Cardiac muscle cell (in vitro differentiated cells and primary cell): ENCODE measurements around the gene SYT15B. TPM values are rescaled to one million over a fixed set of nuclear protein-coding genes. Genes with fewer than 3 reads are reported as not detected.
"Not testable (repeated sequence)": the region's sequence is repeated elsewhere in the genome, so short reads cannot be mapped to it uniquely, and the experiment has no call there.

Experiments used
- DNase-seq, 2 donors: peaks; one replicate each; pipeline versions ENCODE4 v3.0.0 to v3.0.0-alpha.2; 2010 to 2017; ENCODE audit warnings: low read depth in 1 of 2, low spot score in 1 of 2
- H3K27ac ChIP-seq: fragments of 200-600 bp; sonication (generic); 2 replicates; pipeline ENCODE4 v1.5.1; 2016
- H3K27me3 ChIP-seq: fragments of 200-600 bp; sonication (generic); 2 replicates; pipeline ENCODE4 v1.6.0; 2016; ENCODE audit warnings: control low read depth
- H3K36me3 ChIP-seq: fragments of 200-600 bp; sonication (generic); 2 replicates; pipeline ENCODE4 v1.5.1; 2016; ENCODE audit warnings: control low read depth
- H3K4me1 ChIP-seq: fragments of 200-600 bp; sonication (generic); 2 replicates; pipeline ENCODE4 v1.8.1; 2017; ENCODE audit warnings: low read depth, mild to moderate bottlenecking, mixed run types
- H3K4me3 ChIP-seq: fragments of 200-600 bp; sonication (generic); 2 replicates; pipeline ENCODE4 v1.5.1; 2016; ENCODE audit warnings: mild to moderate bottlenecking
- H3K9me3 ChIP-seq: fragments of 200-600 bp; sonication (generic); 2 replicates; pipeline ENCODE4 v1.5.1; 2017; ENCODE audit warnings: low read depth, mild to moderate bottlenecking, control low read depth
- polyA plus RNA-seq: library from polyadenylated mRNA; unstranded; fragments of >200 nt; fragmentation: Nextera tagmentation; extraction: Ambion mirVana; gene quantifications from 2 replicates; pipeline ENCODE4 v1.2.1, GENCODE V29; 2016
- total RNA-seq: library from RNA; depleted of rRNA; stranded (reverse); fragments of >200 nt; gene quantifications from 2 replicates; pipeline ENCODE4 v1.2.3, GENCODE V29; 2016
- TF ChIP-seq, protein P1 (sequence below): IDR thresholded peaks from 2 replicates; pipeline ENCODE4 v1.5.1; 2012; ENCODE audit warnings: low read depth, mild to moderate bottlenecking, low read length

The SYT15B gene
- total RNA-seq (0.04 TPM in 1 of 2 replicates, not detected in the other), polyA plus RNA-seq (0.06 TPM in 1 of 2 replicates, not detected in the other)

GRCh38 chr10:47763554-47764175 is at the start of gene SYT15B:
Gene SYT15B, minus strand, starts transcription at chr10:47763592. Its CDS starts 952 bp downstream, at chr10:47762640.
- not testable (repeated sequence) for H3K4me1 ChIP-seq, H3K36me3 ChIP-seq, H3K9me3 ChIP-seq, H3K27ac ChIP-seq, DNase-seq
- peaks cover 14% of the 10 kb centered on the region for H3K27me3 ChIP-seq
- H3K4me3 ChIP-seq = peak within 1 kb of the TSS; percentile 10

GRCh38 chr10:47779590-47779989 is 16.2 kb upstream of the SYT15B start:
- not testable (repeated sequence) for H3K27ac ChIP-seq, DNase-seq

DNA sequence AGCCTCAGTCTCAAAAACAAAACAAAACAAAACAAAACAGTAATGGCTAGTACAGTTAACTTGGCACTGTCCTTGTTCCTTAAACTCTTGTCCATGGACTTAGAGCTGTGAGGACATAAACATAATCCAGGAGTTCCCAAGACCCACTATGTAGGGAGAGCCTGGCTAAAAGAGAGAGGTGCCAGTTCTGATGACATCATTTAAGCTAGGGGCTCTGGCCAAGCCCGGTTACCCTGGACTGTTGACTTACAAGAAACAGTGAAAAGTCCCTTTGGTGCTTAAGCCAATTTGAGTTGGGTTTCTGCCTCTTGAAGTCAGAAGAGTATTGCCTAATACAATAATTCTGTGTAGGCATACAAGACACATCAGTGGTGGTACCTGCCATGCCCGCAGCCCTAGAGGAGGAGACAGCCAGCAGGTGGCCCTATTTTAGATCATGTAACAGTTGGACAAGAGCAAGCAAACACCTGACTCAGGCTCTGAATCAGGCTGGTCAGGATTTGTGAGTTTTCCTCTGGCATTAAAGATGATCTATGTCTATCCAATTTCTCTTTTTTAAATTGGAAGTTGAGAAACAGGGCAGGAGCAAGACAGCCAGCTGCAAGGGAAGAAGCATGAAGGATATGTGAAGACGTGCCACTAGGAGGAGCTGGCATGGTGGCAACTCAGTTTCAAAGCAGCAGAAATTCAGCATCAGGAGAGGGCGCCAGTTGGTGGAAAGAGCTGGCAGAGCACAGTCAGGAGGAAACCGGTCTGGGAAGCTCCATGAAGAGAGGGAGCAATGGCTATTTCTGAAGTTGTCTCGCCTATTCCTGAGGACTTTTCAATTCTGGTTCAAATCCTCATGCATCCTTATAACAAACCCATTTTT is 12.2 kb upstream of the SYT15B start:
- H3K27me3 ChIP-seq, H3K27ac ChIP-seq, H3K4me3 ChIP-seq, H3K9me3 ChIP-seq, H3K4me1 ChIP-seq, H3K36me3 ChIP-seq: not testable (repeated sequence)
- peak; percentile 33 to 66 for DNase-seq
- TF ChIP-seq, protein P1, sequence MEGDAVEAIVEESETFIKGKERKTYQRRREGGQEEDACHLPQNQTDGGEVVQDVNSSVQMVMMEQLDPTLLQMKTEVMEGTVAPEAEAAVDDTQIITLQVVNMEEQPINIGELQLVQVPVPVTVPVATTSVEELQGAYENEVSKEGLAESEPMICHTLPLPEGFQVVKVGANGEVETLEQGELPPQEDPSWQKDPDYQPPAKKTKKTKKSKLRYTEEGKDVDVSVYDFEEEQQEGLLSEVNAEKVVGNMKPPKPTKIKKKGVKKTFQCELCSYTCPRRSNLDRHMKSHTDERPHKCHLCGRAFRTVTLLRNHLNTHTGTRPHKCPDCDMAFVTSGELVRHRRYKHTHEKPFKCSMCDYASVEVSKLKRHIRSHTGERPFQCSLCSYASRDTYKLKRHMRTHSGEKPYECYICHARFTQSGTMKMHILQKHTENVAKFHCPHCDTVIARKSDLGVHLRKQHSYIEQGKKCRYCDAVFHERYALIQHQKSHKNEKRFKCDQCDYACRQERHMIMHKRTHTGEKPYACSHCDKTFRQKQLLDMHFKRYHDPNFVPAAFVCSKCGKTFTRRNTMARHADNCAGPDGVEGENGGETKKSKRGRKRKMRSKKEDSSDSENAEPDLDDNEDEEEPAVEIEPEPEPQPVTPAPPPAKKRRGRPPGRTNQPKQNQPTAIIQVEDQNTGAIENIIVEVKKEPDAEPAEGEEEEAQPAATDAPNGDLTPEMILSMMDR = peak; percentile 48

More at GRCh38 chr10:47779590-47779989, 16.2 kb upstream of the SYT15B start:
- not testable (repeated sequence) for H3K36me3 ChIP-seq, H3K4me3 ChIP-seq, H3K4me1 ChIP-seq, H3K27me3 ChIP-seq, H3K9me3 ChIP-seq

DNA sequence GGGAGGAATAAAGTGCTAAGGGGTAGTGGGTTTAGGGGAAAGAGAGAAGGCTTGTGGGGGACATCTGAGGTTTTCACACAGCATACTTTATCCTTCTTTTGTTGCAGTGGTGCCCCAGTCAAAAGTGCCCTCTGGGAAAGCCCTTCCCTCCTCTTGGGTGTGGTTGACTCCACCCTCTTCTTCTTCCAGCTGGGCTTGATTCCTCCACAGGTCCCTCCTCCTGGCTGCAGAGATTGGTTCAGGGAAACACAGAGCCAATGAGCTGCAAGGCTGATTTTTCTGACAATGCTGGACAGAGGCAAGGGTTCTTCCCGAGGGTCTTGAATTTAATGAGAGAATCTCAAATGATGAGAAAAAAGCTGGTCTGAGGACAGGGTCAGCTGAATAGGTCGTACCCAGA is 7.4 kb upstream of the SYT15B start:
- not testable (repeated sequence) for H3K27ac ChIP-seq, H3K9me3 ChIP-seq, H3K36me3 ChIP-seq, H3K4me3 ChIP-seq, H3K4me1 ChIP-seq, H3K27me3 ChIP-seq, DNase-seq

- H3K9me3 ChIP-seq, H3K27me3 ChIP-seq, H3K36me3 ChIP-seq, DNase-seq, H3K27ac ChIP-seq, H3K4me3 ChIP-seq, H3K4me1 ChIP-seq: not testable (repeated sequence)
Observed at GRCh38 chr10:47768578-47769115, 5.3 kb upstream of the SYT15B start.

GRCh38 chr10:47768085-47768484 is 4.7 kb upstream of the SYT15B start:
- peak; percentile 0 to 60 for DNase-seq
- not testable (repeated sequence) for H3K4me1 ChIP-seq, H3K27me3 ChIP-seq, H3K4me3 ChIP-seq, H3K9me3 ChIP-seq, H3K27ac ChIP-seq, H3K36me3 ChIP-seq

- H3K9me3 ChIP-seq, H3K4me1 ChIP-seq, DNase-seq, H3K4me3 ChIP-seq, H3K27ac ChIP-seq, H3K36me3 ChIP-seq: not testable (repeated sequence)
- H3K27me3 ChIP-seq = peaks cover 11% of the 10 kb centered on the region
Observed at GRCh38 chr10:47767236-47767635, 3.8 kb upstream of the SYT15B start.

- not testable (repeated sequence) for H3K4me3 ChIP-seq, H3K9me3 ChIP-seq, H3K36me3 ChIP-seq, H3K4me1 ChIP-seq, DNase-seq, H3K27ac ChIP-seq
- peaks cover 14% of the 10 kb centered on the region for H3K27me3 ChIP-seq
Observed at GRCh38 chr10:47765232-47765631, 1.8 kb upstream of the SYT15B start.

- H3K36me3 ChIP-seq, H3K27ac ChIP-seq, H3K9me3 ChIP-seq, H3K4me1 ChIP-seq: not testable (repeated sequence)
- Histone ChIP-seq H3K4me3 (peak overlapping the region; percentile 10), H3K27me3 (peaks cover 14% of the 10 kb centered on the region)
- DNase-seq = peak in 1 of 2 donors; percentile 2
Observed at GRCh38 chr10:47762674-47763553, 478 bp downstream of the SYT15B start.

DNA sequence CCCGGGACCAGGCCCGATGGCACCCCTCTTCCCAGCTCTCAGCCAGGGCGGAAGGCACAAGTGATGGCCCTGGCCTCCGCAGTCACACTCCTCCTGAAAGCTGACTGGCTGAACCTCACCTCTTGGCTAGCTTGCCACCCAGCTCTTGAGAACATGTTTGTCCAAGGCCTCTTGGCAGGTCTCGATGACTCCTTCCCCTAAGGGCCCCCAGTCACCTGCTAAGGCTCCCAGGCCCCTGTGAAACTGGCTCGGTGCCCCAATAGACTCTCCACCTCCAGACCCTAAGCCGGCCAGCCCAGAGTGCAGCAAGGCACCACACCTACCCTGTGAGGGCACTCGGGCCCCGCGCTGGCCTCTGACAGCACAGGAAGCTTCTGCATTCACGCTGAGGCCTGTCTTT is 4.5 kb downstream of the SYT15B start:
- not testable (repeated sequence) for H3K36me3 ChIP-seq, H3K9me3 ChIP-seq, H3K27ac ChIP-seq, DNase-seq, H3K4me3 ChIP-seq, H3K4me1 ChIP-seq
- peaks cover 14% of the 10 kb centered on the region for H3K27me3 ChIP-seq

- not testable (repeated sequence) for H3K27ac ChIP-seq, H3K4me3 ChIP-seq, H3K27me3 ChIP-seq, DNase-seq, H3K9me3 ChIP-seq, H3K4me1 ChIP-seq, H3K36me3 ChIP-seq
Observed at GRCh38 chr10:47756169-47756568, 7.2 kb downstream of the SYT15B start.

DNA sequence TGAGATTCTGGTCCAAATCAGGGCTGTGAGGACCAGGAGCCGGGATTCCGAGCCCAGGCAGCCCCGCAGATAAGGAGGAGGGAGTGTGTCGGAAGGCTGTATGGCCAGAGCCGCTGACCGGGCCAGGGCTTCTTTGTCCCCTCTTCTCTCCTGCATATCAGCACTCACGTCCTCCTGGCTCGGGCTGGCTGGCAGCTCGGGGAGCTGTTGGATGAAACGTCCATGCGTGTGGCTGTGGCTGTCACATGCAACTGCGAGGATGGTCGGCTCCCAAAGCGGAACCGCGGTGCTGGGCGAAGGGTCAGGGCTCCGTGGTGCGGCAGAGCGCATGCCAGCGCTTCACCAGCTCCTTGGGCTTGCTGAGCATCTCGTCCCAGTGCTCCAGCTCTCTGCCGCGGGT is 9.5 kb downstream of the SYT15B start:
- not testable (repeated sequence) for H3K27ac ChIP-seq, H3K36me3 ChIP-seq, DNase-seq, H3K27me3 ChIP-seq, H3K4me1 ChIP-seq, H3K9me3 ChIP-seq, H3K4me3 ChIP-seq
